ENCODE data around the gene CAV1.
A peak's percentile ranks its signal among the peaks of the same experiment; 100 is the strongest.
"Not testable (repeated sequence)": the region's sequence is repeated elsewhere in the genome, so short reads cannot be mapped to it uniquely, and the experiment has no call there.

CAV1 gene

GRCh38 chr7:116524609-116525297, at the start of gene CAV1:
TSS of gene CAV1 (plus strand) at chr7:116525036. CDS start at chr7:116525063, 27 bp downstream.
- peak; percentile 98 for DNase-seq

- DNase-seq, result no peak
Observed at GRCh38 chr7:116477625-116478024, 47.2 kb upstream of the CAV1 start.

GRCh38 chr7:116478834-116479233, 46.0 kb upstream of the CAV1 start:
- DNase-seq, result no peak

GRCh38 chr7:116483271-116483942, 41.4 kb upstream of the CAV1 start:
- DNase-seq, result no peak

- DNase-seq, result not testable (repeated sequence)
Observed at GRCh38 chr7:116484389-116484788, 40.4 kb upstream of the CAV1 start.

GRCh38 chr7:116487907-116488521, 36.8 kb upstream of the CAV1 start:
- no peak for DNase-seq

- no peak for DNase-seq
Observed at GRCh38 chr7:116490351-116490750, 34.5 kb upstream of the CAV1 start.

- DNase-seq, result no peak
Observed at GRCh38 chr7:116491887-116492653, 32.8 kb upstream of the CAV1 start.

GRCh38 chr7:116492654-116493109, 32.2 kb upstream of the CAV1 start:
- no peak for DNase-seq

- no peak for DNase-seq
Observed at GRCh38 chr7:116493449-116493848, 31.4 kb upstream of the CAV1 start.

- no peak for DNase-seq
Observed at GRCh38 chr7:116494472-116494871, 30.4 kb upstream of the CAV1 start.

- peak; percentile 41 for DNase-seq
Observed at GRCh38 chr7:116495736-116496135, 29.1 kb upstream of the CAV1 start.

GRCh38 chr7:116496653-116497052, 28.2 kb upstream of the CAV1 start:
- DNase-seq, result no peak

GRCh38 chr7:116497708-116498107, 27.1 kb upstream of the CAV1 start:
- peak; percentile 61 for DNase-seq

GRCh38 chr7:116499168-116500077, 25.4 kb upstream of the CAV1 start, which contains the start of gene CAV2:
TSS of gene CAV2 (plus strand) at chr7:116499738. CDS start at chr7:116499782, 44 bp downstream.
- DNase-seq, result peak; percentile 76

- DNase-seq, result peak; percentile 52
Observed at GRCh38 chr7:116500078-116500853, 24.6 kb upstream of the CAV1 start.

- DNase-seq, result no peak
Observed at GRCh38 chr7:116501425-116502167, 23.2 kb upstream of the CAV1 start.

- no peak for DNase-seq
Observed at GRCh38 chr7:116502201-116503096, 22.4 kb upstream of the CAV1 start.

GRCh38 chr7:116503835-116504234, 21.0 kb upstream of the CAV1 start:
- no peak for DNase-seq
